GM21360 (cell line): Measurements from ENCODE around the gene CALHM3.
"Not testable (repeated sequence)": the region's sequence is repeated elsewhere in the genome, so short reads cannot be mapped to it uniquely, and the experiment has no call there.

ENCODE experiments used
- ATAC-seq: cut with Tn5 transposase; IDR thresholded peaks from one replicate; pipeline ENCODE4 v1.9.1; 2021; ENCODE audit warnings: mild to moderate bottlenecking, moderate library complexity; ENCODE audit not compliant: unreplicated experiment

Gene CALHM3

DNA sequence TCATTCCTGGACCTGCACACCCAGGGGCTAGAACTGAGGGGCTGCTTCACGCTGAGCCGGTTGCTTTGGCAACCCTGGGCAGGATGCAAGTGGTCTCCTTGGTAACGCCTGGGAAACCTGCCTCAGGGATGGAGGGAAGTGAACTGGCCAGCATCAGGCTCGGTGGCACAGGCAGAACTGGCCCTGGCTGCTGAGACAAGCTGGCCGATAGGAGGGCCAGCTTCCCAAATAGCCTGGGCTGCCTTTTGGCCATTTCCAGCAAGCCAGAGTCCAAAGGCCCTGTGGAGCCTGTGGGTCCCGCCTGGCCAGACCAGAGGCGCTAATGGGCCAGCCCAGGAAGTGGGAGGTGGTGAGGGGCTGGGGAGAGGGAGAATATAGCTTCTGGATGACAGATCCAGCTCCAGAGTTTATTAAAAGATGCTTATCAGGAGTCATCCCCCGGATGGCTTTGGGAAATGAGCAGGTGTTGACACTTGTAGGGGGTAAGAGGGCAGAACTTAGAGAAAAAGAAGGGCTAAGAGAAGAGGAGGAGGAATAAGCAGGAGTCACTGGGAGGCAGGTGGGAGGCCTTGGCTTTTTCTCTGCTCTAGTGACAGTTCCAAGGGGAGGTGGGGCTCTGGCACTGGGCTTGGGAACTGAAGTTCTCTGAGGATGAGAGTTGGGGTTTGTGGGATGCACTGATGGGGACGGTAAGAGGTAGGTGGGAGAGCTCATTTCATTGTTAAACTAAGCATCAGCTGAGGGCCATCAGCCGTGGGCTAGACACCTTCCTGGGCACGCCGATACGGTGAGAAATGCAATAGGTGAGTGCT is 24.0 kb upstream of the CALHM3 start:
- no peak for ATAC-seq

DNA sequence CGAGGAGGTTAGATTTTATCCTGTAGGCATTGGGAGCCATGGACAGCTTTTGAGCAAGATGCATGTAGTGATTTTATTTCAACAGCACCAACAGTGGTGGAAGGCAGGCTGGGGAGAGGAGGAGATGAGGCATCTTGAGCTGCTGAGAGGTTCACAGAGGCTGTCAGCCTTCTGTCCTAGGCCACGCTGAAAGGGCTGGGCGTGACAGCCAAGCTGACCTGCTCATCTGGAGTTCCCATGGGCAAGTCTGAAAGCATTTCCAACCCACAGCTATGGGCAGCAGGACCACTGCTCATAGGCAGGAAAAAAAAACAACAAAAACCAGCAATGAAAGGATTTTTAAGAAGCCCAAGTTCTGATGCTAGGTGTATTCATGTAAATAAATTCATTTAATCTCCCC is 22.1 kb upstream of the CALHM3 start:
- ATAC-seq, result no peak

DNA sequence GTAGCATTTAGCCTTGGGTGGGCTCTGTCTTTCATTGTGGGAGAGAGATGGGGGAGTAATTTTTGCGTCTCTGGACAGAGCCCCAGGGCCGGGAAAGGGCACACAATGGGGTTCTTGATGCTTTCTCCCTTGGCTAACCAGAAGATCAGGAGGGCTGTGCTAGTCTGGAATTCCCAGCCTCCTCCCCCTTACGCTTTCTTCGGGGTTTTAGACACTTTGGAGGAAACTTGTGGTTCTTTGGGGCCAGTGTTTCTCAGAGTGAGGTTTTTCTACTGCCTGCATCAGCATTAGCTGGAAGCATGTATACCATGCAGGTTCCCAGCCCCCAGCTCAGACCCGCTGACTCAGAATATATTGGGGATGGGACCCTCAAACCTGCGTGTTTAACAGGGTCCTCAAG is 21.4 kb upstream of the CALHM3 start:
- no peak for ATAC-seq

DNA sequence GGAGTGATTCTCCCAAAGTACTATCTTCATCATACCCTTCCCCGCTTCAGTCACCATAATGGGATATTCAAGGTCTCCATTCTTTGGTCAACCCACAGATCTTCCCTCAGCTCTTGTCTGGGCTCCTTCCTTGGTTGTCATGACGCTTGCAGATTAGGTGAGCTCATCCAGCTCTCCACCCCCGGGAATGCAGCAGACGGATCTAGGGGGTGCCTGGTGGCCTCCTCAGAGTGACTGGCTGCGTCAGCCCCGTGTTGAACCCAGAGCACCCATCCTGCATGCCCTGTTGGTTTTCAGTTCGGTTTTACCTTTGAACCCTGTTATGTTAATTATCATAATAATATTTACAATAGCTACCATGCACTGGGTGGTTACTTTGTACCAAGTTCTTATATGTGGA is 20.8 kb upstream of the CALHM3 start:
- no peak for ATAC-seq

DNA sequence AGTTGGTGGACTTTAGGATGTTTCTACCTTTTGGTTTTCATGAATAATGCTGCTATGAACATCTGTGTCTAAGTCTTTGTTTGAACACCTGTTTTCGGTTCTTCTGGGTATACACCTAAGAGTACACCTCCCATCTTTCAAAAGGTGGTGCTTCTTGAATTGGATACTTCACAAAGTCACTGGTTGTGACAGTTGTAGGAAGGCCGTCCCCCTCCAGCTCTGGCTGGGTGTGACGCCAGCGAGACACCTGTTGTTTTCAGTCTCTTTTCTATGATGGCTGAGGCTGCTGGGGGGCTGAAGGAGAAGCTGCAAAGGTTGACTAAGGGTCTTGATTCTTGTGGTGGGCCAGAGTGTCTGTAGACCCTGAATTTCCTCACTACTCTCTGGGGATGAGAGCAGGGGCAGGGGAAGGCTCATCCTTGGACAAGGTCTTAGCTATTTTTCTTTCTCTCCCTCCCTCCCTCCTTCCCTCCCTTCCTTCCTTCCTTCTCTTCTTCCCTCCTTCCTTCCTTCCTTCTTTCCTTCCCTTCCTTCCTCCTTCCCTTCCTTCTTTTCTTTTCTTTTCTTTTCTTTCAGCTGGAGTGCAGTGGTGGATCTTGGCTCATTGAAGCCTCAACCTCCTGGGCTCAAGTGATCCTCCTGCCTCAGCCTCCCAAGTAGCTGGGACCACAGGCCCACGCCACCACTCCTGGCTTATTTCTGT is 20.0 kb upstream of the CALHM3 start:
- ATAC-seq, result no peak

DNA sequence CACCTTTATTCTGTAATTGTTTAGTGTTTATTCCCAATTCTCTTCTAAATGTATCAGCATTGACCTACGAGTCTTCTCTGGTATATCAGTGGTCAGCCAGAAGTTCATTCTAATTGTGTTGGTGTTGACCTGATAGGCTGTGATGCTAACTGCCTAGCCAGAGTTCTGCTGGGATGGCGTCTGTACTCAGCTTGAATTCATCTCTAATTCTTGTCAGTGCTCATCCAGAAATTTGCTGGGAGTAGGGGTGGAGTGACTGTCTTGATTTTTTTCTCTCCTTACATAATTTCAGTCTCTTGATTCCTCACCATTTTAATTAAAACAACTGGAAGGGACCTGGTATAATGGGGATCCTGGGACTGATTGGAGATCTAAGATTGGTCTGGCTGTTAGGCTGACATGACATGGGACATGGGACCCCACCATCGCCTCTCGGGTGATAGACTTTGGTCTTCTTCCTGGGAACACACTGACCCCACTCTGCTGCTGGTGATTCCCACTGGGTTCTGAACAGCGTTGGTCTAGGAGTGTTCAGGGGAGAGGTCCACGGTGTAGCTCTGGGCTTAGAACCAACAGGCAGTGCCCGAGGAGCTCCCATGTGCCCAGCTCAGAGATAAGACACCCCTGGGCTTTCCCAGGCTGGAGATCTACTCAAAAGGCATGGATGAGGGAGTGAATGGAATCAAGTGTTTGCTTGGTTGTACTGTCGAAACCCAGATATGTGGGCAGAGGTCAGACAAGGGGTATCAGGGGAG is 18.3 kb upstream of the CALHM3 start:
- no peak for ATAC-seq

DNA sequence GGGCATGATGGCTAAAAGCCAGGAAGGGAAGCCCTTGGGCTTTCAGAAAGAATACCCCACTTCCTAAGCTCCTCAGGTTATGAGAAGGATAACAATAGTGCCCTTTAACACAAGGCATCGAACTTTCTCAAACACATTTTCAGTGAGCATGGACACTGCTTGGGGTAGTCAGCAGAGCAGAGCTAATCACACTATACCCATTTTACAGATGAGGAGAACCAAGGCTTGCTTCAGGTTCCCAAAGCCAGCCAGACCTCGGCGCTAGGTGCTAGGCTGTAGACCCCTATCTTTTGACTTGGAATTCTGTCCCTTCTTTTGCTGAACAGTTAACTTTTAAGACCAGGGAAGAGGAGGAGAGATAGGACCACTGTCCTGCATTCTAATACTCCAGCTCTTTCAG is 16.3 kb upstream of the CALHM3 start:
- no peak for ATAC-seq

DNA sequence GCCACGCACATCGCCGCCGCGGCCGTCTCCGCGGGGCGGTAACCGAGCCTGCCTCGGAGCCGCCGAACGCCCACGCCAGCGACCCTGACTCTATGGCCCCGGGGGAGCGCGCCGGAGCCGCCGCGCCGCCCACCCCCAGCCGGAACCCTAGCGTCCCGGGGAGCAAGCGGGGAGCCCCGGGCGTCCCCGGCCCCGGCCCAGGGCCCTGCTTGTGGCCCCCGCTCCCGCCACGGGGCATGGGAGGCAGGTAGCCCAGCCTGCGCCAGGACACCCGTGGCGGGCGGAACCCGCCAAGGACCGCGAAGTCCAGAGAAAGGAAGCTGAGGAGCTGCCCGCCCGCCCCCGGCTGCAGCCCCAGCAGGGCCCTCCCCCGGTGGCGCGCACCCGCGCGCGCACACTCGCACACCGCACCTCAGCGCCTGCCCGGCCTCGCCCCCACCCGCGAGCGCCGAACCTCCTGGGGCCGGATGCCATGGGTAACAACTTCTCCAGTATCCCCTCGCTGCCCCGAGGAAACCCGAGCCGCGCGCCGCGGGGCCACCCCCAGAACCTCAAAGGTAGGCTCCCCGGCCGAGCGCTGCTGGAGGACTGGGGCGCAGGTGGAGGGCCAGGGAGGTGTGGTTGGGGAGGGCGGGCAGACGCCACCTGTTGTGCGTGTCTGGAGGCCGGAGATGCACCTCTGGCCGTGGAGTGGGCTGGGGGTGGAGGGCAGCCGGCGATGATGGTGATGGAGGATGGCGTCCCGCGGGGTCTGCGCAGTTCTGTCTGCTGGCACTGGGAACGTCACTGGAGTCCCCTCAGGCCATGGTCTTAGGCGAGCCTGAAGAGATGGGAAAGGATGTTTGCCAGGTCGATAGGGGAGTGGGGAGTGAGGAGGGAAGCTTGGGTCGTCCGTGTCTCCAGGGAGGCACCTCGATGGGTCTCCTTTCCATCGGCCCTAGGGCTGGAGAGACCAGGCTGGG is 15.2 kb upstream of the CALHM3 start:
- ATAC-seq, result no peak

DNA sequence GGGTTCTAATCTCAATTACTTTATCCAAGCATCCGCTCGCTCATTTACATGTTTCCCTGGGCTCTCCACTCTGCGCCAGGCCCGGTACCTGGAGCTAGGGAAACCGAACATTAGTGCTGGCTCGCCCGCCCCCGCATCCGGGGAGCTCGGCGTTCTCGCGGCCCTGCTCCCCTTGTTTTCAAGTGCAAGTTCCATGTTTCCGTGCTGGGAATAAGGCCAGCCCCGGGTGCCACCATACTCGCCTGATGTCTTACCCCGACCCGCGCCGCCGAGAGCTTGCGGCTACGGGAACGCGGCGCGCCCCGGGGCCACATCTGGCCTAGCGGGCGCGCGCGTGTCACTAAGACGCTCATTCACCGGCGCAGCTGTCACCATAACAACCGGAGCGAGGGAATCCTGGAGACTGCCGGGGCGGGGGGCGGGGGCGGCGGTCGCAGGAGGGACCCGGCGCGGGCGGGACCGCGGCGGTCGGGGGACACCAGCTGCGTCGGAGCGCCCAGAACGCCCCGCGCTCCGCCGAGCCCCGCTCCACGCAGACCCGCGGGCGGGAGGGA is 14.4 kb upstream of the CALHM3 start, which contains the start of gene NEURL1:
Gene NEURL1 (plus strand): TSS at position 344 of the 554 bp plus-strand sequence. CDS start 683 bp downstream, outside the sequence.
- no peak for ATAC-seq

DNA sequence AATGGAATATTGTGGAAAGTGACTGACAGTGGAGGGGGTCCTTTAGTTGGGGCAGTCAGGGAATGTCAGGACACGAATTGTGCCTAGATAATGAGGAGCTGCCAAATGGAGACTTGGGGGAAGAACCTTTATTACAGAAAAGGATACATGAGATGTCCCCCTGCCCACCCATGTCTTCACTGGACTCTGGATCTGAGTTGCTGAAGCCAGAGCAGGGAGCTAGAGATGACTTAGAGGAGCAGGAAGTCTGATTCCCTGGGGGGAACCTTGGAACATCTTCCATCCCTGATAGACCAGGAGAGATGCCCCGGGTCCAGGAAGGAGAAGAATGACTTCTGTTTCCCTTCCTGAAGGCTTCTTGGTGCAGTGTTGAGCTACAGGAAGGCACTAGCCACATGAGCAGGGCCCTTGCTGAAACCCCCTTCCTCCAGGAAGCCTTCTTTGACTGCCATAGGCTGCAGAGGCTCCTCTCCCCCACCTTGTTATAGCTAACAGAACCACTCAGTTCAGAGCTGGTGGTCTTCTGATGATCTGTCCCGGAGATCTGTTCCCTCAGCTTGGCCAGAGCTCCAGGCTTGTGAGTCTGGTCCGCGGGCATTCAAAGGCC is 13.7 kb upstream of the CALHM3 start:
- ATAC-seq, result no peak

DNA sequence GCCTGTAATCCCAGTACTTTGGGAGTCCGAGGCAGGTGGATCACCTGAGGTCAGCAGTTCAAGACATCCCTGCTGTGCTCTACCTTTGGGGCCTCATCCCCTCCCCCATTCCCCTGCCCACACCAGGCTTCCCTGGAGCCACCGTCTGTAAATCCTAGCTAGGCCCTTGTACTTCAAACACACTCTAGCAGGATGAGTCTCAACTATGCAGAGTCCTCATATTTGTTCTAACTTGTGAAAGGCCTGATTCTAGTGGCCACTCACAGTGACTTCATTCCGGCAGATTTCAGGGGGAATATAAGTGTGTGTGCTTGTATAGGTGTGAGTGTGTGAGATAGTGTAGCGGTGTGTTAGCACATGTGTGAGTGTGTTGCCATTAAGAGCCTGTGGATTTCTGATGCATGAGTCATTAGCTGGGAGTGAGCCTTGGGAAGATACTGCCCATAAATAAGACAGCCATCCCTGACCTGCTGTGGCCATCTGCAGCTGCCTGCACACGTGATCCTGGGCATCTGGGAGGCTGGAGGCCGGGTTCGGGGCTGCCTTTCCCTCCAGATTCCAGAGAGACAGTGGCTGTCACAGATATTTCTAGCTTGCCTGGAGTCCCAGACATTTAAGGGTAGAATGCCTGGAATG is 12.8 kb upstream of the CALHM3 start:
- no peak for ATAC-seq

DNA sequence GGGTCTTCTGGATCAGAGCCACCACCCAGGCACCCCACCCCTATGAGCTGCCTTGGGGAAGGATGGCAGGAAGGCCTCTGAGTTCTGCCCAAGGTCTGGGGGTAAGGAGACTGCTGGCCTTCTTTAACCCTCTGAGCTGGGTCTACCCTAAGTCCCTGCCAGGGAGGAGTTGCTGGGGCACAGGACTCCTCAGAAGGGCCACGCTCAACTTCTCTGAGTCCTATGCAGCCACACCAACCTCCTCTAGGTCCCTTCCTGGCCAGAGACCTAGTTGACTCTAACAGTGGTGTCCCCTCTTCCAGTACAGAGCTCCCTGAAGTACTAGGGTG is 11.9 kb upstream of the CALHM3 start:
- peak; percentile 14 for ATAC-seq

DNA sequence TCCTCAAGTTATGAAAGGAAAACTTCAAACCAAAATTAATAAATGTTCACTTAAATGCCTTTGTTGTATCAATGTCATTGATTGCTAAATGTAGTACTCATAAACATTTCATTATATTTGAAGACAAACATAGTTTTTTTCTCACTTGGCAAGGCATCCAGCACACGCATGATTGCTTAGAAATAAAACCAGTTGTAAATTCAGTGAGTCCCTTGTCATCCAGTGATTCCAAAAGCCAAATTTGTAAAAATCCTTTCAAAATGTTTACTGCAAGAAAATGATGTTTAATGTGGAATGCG is 8.3 kb upstream of the CALHM3 start:
- ATAC-seq, result no peak

DNA sequence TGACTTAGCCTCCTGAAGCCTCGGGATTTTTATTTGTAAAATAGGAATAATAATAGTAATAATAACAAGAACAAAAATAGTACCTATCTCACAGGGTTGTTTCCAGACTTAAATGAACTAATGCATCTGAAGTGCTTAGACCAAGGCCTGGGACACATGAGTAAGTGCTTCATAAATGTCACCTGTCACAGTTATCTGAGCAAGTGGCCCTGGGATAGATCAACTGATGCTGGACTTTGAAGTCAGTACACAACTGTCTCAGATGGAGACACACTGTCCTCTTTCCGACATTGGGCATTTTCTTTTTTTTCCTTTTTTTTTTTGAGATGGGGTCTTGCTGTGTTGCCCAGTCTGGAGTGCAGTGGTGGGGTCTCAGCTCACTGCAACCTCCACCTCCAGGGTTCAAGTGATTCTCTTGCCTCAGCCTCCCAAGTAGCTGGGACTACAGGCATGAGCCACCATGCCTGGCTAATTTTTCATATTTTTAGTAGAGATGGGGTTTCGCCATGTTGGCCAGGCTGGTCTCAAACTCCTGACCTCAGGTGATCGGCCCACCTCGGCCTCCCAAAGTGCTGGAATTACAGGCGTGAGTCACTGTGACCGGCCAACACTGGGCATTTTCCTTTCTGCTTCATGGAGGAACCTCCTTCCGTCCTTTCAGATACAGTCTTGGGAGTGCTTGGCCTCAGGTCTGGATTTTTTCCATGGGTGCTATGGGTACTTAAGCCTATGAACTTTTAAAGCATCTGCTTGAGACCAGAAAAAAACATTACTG is 7.8 kb upstream of the CALHM3 start:
- not testable (repeated sequence) for ATAC-seq

DNA sequence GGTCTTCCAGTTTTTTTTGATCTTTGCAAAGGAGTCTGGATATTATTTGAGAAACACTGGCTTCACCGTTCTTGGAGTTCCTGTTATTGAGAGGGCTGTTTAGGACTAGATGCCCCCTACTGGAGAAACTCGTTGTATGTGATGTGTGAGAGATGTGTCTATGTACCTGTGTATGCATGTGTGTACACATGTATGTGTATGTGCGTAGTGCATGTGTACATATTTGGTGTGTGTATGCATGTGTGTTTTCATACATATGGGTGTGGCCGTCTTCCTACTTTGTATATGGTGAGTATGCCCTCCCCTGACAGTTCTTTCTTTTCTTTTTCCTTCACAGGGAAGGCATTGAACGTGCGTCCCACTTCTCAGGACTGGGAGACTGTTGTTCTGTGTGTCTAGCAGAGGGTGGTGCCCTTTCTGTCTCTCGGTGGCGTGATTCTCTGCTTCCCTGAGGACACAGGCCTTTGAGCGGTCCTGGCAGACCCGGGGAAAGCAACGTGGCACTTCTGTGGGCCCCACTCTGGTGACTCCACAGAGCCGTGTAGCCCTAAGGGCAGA is 3.0 kb upstream of the CALHM3 start:
- peak; percentile 53 for ATAC-seq

DNA sequence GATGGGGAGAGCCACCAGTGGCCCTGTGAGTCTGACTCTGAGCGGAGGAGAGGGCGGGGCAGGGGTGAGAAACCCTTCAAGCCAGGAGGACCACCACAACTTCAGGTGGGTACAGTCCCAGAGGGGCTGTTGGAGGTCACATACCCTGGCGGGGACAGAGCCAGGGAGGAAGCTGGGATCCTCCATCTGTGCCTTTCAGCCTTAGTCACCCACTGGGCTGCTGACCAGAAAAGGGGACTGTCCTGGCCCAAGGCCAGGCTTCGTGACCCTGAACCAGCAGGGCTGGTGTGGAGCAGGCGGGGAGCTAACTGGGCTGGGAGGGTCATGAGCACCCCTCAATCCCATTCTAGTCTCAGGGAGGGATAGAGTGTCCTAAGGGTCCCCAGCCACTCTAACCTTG is 1.5 kb upstream of the CALHM3 start:
- no peak for ATAC-seq

DNA sequence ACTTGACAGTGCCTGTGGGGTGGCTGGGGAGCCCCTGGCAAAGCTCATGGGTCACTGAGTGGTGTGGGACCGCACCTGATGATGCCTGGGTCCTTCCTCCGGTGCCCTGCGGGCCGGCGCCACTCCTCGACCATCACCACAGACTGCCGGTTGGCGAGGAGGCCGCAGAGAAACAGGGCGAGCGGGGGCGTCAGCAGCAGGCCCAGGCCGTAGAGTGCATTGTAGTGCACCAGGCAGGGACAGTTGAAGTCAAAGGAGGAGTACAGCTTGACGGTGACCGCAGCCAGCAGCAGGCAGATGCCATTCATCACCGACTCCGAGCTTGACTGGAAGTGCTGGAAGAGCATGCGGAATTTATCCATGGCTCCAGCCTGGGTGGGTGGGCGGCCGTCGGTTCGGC is 369 bp downstream of the CALHM3 start:
- ATAC-seq, result no peak

DNA sequence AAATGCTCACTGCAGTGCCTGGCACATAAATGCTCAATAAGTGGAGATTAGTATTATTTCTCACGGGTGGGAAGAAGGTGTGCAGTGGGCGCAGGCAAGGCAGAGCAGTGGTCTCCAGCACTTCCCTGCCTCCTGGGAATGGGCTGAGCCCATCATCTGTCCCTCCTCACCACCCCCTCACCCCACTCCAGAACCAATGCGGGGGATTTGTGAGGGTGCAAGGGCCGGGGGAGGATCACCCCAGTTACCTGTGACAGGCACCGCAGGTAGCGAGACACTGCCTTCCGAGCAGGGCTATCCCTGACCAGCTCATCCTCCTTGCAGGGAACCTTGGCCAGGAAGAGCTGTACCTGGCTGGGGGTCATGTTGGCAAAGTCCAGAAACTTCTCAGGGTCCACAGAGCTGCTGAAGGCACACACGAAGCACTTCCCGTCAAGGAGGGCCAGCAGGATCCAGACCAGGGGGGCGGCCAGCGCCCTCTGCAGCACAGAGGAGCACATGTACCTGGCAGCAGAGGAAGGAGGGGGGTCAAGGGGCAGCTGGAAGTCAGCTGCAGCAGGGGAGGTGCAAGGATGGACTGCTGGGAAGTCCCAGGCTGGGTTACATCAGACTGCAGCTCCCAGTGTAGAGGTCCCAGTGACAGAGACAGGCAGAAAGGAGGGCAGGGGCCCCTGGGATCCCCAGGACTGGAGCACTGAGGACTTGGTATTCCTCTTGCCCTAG is 2.8 kb downstream of the CALHM3 start:
- ATAC-seq, result no peak
